HG02938 (cell line): ENCODE results near the gene SSH2.

Experiments used
- ATAC-seq: cut with Tn5 transposase; IDR thresholded peaks from one replicate; pipeline ENCODE4 v1.9.1; 2021; ENCODE audit warnings: mild to moderate bottlenecking, moderate library complexity; ENCODE audit not compliant: unreplicated experiment

SSH2 gene

DNA sequence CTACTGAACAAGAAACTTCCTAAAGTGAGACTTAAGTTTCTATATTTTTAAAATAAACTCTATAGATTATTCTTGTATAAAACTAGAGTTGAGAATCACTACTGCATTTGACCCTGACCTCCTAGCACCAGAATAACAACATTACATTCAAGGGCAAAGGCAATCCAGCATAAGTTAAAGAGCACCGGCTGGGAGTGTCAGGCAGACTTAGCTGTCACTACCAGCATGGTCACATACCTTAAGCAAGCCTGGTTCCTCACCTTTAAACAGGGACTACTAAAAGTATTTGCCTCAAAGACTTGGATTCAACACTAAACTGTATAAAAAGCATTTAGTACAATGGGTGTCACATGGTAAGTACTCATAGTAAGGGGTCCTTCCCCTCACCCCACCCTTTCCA is 90.4 kb downstream of the SSH2 start:
- no peak for ATAC-seq

DNA sequence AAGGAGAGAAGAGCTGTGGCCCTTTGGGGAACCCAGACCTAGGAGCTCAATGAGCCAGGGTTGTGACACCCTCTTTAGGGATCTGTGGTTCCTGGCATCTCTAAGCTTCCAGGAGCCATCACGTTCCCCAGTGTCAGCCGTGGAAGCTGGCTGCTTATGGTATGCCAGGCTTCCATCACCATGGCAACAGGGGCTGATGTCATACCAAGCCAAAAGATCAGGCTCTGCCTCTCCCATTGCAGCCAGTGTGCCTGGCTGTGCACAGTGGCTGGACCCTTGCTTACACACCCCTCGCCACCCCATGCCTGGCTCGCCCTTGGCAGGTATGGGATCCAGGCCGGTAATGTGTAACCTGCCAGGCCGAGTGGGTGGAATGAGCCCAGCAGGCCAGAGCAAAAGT is 91.1 kb downstream of the SSH2 start:
- no peak for ATAC-seq

DNA sequence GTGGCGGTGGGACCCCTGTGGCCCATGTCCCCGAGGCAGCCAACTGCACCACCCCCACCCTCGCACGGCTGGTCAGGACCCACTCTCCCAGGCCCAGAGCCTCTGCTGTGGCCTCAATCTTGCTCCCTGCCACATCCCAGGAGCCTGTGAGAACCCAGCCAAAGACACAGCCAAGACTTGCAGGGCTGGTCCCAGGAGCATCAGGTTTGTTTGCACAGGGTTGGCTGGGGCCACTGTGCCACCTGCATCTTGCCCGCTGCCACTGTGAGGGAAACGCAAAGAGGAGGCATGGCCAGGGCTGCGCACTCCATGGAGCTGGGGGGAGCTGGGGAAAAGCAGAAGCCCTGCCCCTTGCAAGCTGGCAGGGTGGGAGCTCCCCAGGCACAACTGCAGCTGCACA is 92.5 kb downstream of the SSH2 start:
- no peak for ATAC-seq

DNA sequence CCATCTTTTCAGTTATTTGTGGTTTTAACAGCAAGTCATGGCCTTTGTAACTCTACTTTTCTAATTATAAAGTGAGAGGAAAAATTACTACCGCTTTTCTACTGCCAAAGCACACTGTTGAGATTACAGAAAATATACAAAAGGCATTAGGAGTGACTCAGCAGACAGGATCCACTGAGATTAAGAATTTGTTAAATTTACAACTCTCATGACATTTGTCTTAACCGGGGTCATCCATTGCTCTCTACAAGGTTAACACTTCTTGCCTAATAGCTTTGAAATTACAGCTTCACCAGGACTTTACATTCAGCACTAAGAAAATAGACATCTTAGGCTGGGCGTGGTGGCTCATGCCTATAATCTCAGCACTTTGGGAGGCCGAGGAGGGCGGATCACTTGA is 93.4 kb downstream of the SSH2 start:
- no peak for ATAC-seq

DNA sequence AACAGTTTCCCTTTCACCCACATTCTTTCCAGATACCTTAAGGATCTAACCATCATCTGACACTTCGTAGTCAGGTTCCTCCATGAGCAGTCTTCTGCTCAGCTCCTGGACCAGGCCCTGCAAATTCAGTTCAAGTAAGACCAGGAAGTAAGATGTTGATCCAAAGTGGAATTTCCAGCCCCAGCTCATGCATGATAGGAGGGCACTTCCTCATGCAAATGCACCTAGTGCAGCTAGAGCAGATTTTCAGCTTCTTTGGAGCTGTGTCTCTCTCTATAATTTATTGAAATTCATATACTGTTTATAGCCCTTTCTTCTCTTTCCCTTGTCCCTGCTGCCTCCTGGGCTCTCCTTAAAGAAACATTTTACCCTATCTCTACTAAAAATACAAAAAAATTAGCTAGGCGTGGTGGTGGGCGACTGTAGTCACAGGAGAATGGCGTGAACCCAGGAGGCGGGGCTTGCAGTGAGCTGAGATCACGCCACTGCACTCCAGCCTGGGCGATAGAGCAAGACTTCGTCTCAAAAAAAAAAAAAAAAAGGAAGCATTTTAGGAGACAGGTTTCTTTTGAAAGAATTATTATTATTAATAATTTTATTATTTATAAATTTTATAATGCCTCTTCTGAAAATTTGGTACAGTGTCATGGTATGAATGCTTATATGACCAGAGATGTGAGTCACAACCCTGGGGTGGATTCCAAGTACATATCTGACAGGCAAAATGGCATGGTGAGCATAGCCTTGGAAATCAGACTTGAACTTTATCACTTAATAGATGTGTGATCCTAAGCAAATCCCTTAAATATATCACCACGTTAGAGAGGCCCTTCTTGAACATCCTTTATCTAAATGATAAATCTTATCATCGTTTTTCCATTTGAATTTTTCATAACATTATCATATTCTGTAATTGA is 94.3 kb downstream of the SSH2 start:
- no peak for ATAC-seq

DNA sequence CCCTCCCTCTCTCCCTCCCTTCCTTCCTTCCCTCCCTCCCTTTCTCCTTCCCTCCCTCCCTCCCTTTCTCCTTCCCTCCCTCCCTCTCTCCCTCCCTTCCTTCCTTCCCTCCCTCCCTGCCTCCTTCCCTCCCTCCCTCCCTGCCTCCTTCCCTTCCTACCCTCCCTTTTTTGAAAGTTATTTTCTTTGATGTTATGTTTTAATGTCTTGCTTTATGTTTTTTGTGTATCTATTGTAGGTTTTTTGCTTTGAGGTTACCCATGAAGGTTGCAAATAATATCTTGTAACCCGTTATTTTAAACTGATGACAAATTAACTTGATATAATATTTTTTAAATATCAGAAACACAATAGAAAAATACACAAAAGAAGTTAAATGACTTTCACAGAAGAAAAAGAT is 96.2 kb downstream of the SSH2 start:
- no peak for ATAC-seq

DNA sequence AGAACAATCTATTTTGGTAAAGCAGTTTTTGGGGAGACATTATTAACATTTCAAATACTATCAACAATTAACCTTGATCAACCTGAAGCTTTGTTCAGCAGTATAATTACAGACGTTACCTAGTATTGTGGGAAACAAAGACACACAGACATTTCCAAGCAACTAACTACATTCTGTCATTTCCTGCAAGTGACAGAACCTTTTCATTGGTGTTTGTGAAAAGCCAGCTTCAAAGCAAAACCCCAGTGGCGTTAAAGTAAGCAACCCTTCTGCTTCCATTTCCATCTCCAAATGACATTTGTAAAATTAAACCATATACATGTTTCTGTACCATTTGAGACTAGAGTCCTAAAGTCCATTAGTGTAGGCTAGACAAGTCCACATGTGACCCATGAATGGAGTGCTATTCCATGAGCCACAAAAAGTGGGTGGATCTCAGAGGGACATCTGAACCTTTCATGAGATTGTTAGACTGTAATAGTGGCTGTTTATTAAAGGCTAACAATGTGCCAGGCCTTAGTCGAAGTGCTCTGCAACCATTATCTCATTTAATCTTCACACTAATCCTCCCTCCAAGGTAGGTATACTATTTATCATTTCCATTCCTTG is 101.2 kb downstream of the SSH2 start:
- ATAC-seq, result no peak

DNA sequence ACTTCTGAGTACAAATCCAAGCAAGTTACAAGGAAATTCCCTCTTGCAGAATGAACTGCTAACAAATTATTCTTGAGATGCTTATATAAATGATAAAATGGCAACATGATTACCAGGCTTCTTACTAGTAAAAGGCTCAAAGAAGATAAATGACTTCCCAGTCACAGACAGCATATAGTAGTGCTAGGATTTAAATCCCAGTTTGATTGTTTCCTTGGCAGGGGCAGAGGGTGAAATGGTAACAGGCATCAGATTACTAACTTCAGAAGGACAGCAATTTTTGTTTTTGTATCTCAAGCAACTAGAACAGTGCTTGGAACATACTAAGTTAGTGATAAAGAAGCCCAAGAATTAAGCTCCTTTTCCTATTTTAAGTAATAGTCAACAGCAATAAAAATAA is 102.8 kb downstream of the SSH2 start:
- no peak for ATAC-seq

DNA sequence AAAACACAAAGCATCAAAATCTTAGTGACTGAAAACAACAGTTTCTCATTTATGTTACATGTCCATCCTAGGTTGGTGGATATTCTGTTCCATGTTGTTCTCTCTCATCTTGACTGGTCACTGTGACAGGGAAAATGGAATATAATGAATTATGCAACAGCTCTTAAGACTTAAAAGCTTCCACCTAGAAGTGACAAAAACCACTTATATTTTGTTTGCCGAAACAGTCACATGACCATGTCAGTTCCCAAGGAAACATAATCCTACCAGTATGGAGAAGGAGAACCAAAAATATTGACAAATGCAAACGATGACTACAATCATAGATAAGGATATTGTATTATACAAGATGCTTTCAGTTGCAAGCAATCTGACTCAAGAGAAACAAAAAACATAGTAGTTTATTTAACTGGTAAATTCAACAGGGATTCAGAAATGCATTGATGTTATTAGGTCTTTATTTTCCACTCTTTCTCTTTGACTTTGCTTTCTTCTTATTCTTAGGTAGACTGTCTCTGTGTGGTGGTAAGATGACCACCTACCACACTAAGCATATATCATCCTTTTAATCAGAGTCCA is 103.8 kb downstream of the SSH2 start:
- ATAC-seq, result no peak

DNA sequence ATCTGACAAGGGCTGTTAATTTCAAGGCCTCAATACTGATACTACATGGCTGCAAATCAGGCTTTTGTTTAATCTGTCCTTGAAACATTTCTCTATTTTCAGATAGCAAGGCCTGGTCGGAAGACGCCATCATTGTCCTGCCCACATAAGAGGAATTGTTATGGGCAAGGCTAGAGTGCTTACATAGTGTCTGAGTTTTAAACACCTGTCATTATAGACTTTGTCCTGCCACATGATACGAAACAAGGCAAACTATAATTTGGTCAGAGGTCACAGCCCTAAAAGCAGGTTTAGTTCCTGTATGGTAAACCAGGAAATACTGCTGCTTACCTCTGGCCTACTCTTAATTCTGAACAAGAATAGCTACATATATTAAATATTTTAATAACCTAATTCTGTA is 104.4 kb downstream of the SSH2 start:
- no peak for ATAC-seq

DNA sequence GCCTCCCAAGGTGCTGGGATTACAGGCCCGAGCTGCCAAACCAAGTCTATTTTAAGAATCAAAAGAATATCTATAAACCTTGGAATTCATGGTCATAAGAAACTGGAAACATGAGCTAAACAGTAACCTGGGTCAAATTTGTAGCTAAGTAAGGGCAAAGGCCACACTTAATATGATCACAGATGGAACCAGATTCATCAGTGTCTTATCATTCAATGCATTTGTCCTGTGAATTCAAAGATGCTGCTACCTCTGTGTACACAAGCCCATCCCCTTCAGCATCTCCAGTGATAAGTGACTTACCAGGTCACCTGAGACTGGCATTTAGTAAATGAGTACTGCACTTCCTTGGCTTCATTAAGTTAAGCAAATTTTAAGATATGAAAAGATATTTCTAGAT is 108.1 kb downstream of the SSH2 start:
- no peak for ATAC-seq

DNA sequence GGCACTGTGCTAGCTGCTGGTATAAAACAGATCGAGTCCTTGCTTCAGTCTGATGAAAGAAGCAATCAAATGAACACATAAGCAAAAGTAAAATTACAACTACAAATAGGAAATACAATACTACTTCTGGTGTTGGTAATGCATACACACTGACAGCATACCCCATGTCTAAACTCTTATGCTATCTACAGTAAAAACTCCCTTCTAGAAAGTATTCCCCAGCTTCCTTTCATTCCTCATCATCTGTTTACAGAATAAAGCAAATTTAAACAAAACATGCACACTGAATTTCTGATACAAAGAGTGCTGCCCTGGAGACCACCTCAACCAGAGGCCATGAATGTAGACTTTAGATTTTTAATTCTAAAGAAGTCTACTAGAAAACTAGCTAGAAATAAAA is 109.6 kb downstream of the SSH2 start:
- no peak for ATAC-seq

DNA sequence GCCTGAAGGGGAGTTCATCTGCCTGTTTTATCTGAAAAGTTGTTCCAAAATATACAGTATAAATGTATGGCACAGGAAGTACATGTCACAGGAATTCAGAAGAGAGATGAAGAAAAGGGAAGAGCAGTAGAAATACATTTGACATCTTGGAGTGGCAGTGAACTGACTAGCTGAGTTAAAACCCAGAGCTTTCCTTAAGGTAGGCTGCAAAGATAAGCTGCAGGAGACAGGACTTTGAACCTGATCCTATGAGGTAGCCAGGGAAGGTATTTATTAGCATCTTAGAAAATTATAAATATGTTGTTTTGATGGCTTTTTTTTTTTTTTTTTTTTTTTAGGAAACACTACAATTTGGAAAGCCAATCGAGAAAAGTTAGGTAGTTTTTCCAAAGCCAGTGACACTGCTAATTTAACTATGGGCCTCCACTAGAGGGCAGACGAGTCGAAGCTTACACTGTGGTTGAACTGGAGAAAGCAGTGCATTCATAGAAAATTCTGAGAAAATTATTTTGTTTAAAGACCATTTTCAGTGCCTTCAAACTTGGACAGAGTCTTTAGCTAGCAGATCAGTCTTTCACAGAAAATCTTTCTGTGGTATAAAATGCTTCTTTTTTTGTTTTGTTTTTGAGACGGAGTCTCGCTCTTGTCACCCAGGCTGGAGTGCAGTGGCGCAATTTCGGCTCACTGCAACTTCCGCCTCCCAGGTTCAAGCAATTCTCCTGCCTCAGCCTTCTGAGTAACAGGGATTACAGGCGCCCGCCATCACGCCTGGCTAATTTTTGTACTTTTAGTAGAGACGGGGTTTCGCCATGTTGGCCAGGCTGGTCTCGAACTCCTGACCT is 122.3 kb downstream of the SSH2 start:
- ATAC-seq, result no peak

DNA sequence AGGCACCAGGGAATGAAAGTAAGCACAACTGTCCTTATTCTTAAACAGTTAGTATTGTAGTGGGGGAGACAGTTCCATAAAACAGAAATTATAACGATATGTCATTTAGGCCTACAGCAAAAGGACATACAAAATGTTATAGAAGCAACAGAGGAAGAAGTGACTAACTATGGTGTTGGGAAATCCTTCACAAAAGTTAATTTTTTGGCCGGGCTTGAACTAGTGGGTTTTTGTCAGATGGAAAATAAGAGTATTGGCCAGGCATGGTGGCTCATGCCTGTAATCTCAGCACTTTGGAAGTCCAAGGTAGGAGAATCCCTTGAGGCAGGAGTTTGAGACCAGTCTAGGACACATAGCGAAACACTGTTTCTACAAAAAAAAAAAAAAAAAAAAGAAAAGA is 127.8 kb downstream of the SSH2 start:
- no peak for ATAC-seq

DNA sequence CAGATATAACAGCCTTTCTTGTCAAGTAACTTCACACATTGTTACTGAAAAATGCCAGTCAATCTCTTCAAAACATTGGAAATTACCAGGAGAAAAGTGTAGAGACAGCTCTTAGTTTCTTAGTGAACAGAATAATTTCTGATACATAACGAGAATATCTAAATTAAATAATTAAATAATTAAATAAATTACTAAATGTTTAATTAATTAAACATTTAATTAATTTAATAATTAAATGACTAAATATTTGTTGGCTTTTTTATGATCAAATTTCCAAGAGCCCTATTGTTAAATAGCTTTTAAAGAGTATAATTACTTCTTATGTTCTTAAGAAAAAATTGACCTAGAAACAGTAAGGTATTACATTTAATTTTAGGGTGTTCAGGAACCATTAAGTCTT is 129.6 kb downstream of the SSH2 start:
- no peak for ATAC-seq

DNA sequence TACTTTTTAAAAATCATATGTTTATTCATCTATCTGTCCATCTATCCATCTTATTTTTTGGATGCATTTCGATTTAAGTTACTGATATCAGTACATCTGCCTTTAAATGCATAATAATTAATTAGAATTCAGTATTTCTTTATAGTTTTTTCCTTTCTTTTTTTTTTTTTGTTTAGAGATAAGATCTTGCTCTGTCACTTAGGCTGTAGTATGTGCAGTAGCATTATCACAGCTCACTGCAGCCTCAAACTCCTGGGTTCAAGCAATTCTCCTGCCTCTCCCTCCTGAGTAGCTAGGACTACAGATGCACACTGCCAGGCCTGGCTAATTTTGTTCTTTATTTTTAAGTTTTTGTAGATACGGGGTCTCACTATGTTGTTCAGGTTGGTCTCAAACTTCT is 133.4 kb downstream of the SSH2 start:
- no peak for ATAC-seq

DNA sequence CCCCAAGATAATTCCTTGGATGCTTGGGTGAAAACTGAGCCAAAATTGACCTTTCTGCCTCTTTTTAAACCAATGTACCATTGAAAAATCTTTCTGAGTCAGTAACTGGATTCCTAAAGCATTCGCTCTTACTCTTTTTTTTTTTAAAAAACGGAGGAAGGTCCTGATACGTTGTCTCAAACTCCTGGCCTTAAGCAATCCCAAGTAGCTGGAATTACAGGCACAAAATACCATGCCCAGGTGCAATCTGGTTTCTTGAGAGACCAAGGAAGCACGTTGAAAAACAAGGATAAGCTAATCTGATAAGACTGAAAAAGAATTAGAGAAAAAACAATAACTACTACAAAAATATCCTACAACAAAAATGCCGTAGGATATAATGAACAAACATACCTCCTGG is 136.5 kb downstream of the SSH2 start:
- no peak for ATAC-seq

DNA sequence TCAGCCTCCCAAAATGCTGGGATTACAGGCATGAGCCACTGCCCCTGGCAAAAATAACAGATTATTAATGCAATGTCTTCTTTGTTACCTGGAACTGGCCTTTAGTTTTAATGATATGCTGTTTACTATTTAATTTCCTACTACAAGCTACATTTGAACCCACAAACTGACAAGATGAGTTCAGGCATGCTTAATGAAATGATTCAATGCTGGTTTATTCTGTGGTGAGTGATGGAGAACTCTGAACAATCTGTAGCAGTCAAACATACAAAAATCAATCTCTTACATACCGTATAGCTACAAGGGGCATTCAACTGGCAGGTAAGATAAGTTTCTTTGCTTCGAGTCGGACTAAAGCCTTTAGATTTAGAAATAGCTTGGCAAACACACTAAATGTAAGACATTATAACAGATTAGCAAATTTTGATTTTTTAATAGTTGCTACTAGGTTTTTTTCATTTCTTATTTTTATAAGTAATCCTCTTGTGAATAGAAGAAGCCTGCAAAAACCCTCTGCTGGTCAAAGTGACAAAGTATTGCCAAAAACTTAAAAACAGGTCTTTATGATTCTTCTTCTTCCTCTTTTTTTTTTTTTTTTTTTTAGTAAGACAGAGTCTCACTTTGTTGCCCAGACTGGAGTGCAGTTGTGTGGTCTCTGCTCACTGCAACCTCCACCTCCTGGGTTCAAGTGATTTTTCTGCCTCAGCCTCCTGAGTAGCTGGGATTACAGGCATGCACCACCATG is 138.5 kb downstream of the SSH2 start:
- ATAC-seq, result no peak

DNA sequence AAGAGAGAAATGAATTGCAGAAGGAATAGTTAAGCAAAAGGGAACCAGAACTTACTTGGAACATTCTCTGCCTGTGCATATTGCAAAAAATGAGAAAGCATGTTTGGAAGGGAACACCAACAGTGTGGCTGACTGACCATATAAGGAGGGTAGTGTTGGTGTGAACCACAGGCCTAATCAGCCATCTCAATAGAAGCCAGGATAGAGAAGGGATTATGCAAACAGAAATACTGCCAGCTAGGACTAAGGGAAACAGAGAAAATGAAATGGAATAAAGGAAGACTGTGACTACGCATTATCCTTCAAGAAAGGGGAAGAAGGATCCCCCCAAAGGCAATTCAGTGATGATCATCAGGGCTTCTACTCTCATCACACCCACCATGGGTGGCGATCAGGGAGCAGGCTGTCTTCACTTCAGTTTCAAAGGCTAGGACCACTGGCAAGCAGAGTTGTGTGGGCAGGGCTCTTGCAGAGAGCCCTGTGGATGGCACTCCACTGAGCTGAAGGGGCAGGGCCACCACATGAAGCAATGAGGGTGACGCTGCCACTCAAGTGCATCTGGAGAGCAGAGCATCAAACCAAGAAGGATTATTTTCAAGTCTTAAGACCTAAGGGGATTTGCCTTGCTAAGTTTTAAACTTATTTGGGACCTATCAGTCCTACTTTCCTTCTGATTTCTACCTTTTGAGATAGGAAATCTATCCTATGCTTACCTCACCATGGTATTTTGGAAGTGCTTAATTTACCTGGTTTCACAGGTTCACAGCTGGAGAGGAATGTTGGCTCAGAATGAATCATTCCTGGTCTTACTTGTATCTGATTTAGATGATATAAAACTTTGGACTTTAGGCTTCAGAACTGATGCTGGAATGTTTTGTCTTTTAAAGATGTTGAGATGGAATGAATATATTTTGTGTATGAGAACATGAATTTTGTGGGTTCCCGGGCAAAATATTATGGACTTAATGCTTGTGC is 140.5 kb downstream of the SSH2 start:
- ATAC-seq, result no peak

DNA sequence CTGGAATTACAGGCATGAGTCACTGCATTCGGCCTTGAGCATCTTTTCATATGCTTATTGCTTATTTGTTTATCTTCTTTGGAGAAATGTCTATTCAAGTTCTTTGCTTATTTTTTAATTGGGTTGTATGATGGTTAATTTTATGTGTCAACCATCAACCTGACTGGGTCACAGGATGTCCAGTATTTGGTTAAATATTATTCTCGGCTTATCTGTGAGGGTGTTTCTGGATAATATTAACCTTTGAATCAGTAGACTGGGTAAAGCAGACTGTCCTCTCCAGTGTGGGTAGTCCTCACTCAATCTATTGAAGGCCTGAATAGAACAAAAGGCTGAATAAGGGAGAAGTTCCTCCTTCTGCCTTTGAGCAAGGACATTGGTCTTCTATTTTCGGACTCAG is 142.0 kb downstream of the SSH2 start:
- ATAC-seq, result no peak
